C4-2B (cell line): ENCODE data around the gene IGF2R.

Experiments
- ZFX ChIP-seq: fragments of 450-650 bp; IDR thresholded peaks from 2 replicates; pipeline ENCODE4 v1.6.1; 2017
- TF ChIP-seq, protein P1 (sequence below): fragments of 450-650 bp; conservative IDR thresholded peaks from 2 replicates; pipeline ENCODE4 v1.5.1; 2017; ENCODE audit warnings: mild to moderate bottlenecking

- TF ChIP-seq, protein P1, sequence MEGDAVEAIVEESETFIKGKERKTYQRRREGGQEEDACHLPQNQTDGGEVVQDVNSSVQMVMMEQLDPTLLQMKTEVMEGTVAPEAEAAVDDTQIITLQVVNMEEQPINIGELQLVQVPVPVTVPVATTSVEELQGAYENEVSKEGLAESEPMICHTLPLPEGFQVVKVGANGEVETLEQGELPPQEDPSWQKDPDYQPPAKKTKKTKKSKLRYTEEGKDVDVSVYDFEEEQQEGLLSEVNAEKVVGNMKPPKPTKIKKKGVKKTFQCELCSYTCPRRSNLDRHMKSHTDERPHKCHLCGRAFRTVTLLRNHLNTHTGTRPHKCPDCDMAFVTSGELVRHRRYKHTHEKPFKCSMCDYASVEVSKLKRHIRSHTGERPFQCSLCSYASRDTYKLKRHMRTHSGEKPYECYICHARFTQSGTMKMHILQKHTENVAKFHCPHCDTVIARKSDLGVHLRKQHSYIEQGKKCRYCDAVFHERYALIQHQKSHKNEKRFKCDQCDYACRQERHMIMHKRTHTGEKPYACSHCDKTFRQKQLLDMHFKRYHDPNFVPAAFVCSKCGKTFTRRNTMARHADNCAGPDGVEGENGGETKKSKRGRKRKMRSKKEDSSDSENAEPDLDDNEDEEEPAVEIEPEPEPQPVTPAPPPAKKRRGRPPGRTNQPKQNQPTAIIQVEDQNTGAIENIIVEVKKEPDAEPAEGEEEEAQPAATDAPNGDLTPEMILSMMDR: no peak
- TF ChIP-seq ZFX: no peak
Observed at GRCh38 chr6:159959976-159960384, 8.9 kb upstream of the IGF2R start.
